Inflammatory macrophage (primary cell): Measurements from ENCODE around the gene GRIA4.
A peak's percentile ranks its signal among the peaks of the same experiment; 100 is the strongest.
"Not testable (repeated sequence)": the region's sequence is repeated elsewhere in the genome, so short reads cannot be mapped to it uniquely, and the experiment has no call there.

Experiments used
- DNase-seq, 2 donors: peaks; one replicate each; pipeline ENCODE4 v3.0.0-alpha.2; 2020 to 2022

Gene GRIA4

DNA sequence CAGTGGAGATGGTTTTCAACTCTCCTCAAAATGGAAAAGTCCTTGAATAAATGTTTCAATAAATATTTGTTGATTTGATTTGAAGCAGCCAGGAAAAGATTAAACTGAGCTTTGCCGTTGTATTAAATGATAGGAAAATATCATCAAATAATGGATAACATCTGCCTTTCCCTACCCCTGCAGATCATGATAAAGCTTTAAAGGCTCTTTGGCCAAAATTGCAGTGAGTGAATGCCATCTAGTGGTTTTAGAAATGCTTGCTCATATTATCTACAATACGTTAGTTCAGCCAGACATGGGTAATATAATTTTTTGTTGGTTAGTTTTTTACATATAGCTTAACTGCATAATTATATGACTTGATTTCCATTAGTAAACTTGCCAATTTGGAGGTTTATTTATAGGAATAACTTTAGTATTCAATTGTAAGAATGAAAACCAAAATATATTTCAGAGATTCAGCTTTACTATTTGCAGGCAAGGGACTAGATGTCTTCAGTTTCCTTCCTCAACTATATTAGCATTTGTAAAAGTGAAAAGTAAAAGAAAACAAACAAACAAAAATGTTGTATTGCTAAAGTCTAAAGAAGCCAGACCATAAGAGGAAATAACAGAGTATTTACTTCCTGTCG lies 253.0 kb downstream of the GRIA4 start:
- peak; percentile 72 to 73 for DNase-seq

DNA sequence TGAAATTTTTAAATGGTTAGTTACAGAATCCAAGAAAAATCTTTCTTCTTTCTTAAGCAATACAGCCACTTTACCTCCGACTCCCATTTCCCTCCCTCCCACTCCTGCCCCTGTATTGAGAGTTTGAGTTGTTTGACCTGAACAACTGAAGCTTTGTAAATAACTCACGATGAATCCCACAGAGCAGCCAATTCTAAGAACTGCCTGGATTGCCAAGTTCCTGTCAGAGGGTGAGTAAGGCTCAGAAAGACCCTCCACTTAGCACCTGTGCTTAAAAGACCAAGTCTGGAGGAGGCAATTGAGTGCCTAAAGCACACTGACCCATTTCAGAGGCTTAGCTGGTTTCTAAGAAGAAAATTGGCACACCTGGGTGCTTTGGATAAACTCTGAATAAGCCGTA lies 253.7 kb downstream of the GRIA4 start:
- DNase-seq = no peak

DNA sequence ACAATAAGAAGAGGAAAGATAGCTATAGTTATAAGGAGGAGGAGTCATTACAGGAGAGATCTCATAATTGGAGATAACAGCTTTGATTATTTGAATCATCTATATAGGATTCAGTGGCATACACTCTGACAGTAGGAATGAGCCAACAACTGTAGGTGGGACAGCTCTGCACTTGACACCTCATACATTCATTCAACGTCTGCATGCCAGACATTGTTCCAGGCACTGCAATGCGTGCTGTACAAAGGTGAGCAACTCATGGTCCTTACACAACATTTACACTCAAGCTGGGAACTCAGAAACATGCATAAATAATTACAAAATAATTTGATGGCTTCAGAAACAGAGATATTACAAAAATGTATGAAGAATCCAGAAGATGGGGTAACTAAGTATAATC lies 257.9 kb downstream of the GRIA4 start:
- no peak for DNase-seq

DNA sequence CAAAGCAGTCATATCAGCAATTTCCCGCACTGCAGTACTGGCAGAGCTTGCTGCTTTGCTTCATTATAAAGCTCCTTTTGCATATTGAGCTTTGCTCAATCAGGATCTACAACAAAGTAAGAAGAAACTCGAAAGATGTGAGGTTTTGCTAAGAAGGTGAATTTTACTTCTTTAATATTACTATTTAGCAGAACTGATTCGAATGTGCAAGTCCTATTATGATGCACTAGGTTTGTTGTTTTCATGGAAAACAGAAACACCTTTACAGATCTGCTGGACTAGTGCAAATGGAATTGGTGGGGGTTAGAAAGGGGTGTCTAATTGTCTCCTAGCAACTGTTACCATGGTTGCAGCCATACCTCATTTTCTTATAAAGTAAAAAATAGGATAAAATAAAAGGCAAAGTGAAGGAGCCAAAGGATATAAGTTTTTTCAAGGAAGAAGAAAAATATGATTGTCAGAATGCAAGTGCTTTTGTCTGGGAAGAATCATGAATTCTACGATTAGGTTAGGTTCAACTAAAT lies 259.0 kb downstream of the GRIA4 start:
- DNase-seq = no peak

DNA sequence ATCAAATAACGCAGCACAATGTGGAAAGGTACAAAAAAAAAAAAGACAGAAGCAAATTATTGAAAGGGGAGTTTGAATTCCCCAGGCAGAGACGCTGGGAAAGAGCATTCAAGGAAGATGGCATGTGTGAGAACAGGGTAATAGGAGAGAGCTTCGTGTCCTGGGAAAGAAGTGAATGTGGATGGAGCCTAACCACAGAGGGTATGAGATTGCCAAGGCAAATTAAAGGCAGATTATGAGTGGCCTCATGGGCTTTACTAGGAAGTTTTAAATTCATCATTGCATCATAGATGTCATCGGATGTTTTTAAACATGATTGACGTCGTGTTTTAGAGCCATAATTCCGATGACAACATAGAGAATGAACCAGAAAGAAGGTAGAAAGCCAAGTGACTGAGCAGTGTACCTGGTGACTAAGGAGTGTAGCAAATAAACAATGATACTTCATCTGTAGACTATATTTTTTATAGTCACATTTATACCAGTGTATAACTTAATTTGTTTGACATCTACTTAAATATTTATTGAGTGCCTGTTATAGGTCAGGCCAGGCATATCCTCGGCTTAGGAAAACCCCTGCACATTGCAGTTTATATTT lies 260.7 kb downstream of the GRIA4 start:
- no peak for DNase-seq

DNA sequence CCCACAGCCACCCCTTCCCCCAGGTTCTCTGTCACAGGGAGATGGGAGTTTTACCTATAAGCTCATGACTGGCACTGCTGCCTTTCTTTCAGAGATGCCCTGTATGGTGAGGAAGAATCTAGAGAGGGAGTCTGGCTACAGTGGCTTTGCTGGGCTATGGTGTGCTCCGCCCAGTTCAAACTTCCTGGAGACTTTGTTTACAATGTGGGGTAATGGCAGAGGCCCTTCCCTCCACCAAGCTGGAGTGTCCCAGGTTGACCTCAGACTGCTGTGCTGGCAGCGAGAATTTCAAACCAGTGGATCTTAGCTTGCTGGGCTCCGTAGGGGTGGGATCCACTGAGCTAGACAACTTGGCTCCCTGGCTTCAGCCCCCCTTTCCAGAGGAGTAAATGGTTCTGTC lies 268.6 kb downstream of the GRIA4 start:
- no peak for DNase-seq

DNA sequence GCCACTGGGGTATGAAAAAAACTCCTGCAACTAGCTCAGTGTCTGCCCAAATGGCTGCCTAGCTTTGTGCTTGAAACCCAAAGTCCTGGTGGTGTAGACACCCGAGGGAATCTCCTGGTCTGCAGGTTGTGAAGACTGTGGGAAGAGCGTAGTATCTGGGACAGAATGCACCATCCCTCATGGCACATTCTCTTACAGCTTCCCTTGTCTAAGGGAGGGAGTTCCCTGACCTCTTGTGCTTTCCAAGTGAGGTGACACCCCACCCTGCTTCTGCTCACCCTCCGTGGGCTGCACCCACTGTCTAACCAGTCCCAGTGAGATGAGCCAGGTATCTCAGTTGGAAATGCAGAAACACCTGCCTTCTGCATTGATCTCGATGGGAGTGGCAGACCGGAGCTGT lies 269.1 kb downstream of the GRIA4 start:
- not testable (repeated sequence) for DNase-seq

DNA sequence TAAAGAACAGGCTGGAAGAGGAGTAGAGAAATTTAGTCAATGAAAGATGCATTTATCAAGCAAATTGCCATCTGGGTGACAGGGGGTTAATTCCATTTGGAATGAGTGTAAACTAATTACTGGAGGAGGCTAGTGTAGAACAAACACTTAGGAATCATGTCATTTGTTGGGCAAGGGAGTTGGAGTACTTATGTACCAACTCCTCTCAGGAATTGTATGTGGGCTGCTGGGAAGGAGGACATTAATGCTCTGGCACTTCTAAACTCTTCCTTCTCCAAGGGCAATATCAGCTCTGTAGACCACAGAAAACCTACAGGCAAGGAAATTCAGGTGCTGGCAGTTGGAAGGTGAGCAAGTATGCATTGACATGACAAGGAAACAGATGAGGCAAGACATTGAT lies 271.2 kb downstream of the GRIA4 start:
- DNase-seq = no peak

DNA sequence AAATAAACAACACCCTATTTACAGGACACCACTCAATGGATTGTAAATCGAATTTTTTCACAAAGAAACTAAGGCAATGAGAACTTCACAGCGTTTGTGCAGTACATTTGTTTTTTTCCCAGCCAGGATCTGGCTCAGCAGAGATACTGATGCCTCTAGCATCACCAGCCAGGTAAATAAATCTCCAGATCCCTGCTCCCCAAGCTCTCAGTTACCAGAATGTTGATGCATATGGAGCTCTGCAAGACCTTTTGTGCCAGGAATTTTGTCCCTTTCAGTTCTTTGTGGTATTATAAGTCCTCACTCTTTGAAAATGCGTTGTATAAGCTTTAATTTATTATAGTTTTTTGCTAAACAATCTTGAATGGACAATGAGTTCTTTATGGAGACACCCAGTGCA lies 274.6 kb downstream of the GRIA4 start:
- no peak for DNase-seq

DNA sequence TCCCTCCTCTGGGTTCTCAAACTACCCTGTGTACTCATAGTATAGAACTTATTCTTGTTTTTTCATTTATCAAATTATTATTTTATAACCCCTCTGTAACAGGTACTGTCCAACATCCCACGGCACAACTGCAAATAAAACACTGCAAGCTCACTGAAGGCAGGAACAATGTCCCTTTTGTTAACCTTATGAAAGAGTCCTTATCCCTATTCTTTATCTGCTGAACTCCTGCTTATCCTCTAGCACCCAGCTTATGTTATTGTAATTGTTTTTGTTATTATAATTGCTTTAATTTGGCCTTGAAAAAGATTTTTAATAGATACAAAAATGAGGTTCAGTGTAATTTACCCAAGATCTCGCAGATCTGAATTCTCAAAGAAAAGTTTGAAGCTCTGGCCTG lies 281.8 kb downstream of the GRIA4 start:
- DNase-seq = no peak

DNA sequence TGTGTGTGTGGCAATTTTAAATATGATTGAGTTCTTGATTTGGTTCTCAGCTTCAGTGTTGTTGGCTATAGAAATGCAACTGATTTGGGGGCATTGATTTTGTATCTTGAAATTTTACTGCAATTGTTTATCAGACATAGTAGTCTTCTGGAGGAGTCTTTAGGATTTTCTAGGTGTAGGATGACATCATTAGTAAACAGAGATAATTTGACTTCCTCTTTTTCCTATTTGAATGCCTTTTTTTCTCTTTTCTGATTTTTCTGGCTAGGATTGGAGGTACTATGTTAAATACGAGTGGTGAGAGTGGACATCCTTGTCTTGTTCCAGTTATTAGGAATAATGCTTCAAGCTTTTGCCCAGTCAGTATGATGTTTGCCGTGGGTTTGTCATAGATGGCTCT lies 287.3 kb downstream of the GRIA4 start:
- no peak for DNase-seq

DNA sequence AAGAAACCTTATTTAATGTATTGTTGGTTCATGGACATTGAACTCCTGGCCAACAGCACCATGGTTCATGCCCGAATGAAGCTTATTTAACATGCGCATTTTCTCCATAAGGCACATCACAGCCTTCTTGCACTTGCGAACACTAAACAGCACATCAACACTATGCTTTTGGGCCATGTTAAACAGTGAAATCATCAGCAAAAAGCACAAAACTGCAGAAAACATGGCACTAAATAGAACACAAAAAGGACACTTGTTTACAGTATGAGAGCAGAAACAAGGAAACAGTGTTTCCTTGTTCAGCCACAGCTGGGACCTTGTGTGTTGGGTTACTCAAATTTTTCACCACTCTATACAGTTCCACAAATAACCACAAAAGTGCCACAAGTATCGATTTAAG lies 289.9 kb downstream of the GRIA4 start:
- no peak for DNase-seq

DNA sequence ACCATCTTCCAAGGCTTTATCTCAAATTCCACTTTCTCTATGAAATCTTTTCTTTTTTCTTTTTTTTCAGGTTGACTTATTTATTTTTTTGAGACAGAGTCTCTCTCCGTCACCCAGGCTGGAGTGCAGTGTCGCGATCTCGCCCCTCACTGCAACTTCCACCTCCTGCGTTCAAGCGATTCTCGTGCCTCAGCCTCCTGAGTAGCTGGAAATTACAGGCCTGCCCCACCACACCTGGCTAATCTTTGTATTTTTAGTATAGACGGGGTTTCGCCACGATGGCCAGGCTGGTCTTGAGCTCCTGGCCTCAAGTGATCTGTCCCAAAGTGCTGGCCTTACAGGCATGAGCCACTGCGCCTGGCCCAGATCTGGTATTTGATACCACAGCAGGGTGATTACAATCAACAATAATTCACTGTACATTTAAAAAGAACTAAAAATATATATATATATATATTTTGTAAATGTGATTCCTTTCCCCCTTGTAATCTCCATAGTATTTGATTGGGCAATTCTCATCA lies 290.7 kb downstream of the GRIA4 start:
- DNase-seq = no peak

DNA sequence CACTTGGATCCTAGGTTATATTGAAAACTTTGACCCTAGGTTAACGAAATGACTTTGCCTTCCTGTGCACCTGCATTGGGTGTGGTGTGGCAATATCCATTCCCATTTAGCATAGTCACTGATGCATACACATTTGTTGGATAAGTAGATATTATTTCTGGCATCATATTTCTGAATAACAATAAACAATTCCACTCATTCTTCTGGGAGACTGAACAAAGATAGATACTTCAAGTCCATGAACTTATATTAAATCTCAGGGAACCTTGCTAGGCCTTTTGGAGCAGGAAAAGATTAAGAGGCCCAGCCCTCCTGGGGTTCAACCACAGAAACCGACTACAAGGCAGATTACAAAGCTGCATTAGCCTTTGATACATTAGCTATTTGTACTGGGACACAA lies 293.2 kb downstream of the GRIA4 start:
- no peak for DNase-seq

DNA sequence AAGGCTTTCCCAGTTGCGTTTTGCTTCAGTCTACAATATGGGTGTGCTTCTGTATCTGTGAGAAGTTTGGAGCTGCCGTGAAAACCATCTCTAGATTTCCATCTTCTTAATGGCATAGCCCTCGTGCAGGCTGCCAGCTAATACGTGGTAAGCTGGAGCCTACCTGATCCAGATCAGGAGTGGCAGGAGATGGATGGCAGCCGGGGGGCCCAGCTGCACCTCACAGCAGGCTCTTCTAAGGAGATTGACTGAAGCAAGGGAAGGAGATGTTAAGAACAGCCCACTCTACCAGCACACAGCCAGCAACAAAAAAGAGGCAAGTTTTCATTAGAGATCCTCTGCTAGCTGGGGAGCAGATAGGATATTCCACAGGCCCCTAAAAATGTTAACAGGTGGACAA lies 296.6 kb downstream of the GRIA4 start:
- no peak for DNase-seq

DNA sequence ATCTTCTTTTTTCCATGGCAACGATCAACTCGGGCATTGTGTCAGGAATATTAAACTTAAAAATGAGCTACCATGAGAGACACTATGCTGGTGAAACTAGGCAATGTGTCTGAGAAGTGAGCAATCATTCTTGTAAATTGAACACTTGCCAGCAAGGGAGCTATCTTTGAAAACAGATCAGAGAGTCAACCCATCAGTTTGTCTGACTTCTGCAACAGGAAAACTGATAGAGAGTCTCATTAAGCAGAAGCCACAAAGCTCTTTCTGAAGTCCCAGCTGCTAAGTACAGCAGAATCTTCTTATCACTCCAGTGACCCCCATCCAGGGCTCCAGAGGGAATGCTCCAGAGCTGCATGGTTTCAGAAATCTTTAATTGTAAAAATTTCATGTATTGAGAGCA lies 297.4 kb downstream of the GRIA4 start:
- DNase-seq = no peak

DNA sequence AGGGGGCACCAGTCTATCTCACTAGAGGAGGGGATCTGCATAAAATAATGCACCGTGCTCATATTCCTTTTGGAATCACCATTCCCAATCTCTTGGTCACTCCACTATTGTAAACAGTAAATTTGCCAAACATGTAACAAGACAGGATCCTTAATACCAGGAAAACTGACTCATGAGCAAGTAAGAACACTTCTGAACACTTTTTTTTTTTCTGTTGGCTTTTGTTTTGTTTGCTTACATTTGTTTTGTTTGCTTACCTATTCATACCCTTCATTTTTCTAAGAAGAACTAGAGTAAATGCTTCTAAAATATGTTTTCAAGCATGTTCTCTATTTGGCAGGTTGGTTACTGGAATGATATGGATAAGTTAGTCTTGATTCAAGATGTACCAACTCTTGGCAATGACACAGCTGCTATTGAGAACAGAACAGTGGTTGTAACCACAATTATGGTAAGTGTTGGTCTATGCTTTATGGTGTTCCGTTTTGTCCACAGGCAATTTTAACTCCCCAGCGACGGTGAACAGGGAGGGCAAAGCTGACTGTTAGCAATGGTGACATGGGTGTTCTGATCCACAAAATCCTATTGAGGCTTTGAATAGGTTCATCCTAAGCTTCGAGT lies 300.3 kb downstream of the GRIA4 start:
- no peak for DNase-seq

DNA sequence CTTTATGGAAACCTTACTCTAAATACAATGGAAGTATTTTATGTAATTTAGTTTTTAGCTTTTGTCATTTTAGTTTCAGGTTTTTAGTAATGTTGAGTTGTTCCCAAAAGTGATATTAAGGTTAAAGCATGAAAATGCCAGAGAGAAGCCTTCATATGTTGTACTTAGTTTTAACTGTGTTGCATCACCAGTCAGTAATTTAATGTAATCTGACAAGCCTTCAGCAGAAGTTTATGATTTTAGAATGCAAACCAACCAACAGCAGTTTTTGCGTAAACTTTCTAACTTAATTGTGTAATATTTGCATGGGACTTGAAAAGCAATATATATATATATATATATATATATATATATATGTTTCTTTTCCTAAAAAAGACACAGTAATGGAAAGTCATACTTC lies 301.6 kb downstream of the GRIA4 start:
- DNase-seq = no peak

DNA sequence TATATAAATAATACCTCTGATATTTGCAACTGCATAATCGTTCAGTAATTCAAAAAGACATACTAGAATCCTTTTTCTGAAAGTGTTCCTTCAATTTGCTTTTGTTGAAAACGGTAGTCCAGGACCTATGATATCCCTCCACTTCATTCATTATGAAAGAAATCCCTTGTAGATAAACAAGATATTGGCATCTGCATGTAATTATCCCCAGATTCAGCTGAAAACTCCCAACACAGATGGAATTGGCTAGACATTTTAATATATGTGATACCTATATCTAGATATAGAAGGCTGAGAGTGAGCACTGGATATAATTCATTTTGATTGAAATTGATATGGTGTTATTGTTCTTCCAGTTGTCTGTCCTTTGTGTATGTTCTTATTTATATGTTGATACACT lies 302.8 kb downstream of the GRIA4 start:
- DNase-seq = no peak

DNA sequence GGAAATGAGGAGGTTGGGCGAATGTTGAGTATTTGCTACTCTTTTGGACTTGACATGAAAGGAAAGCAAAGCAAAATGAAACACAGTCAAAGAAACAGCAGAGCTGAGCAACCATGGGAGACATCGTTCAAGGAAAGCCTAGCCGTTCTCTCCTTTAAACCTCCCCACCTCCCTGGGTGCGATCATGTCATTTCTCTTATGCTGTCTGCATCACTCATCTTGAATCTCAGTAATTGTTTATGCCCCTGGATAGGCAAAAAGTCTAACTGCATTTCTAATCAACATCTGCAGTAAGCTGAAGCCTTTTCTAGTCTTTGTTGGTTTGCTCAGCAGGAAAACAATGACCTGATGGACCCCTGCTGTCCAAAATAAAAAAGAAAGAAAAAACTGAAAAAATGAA lies 305.1 kb downstream of the GRIA4 start:
- no peak for DNase-seq

DNA sequence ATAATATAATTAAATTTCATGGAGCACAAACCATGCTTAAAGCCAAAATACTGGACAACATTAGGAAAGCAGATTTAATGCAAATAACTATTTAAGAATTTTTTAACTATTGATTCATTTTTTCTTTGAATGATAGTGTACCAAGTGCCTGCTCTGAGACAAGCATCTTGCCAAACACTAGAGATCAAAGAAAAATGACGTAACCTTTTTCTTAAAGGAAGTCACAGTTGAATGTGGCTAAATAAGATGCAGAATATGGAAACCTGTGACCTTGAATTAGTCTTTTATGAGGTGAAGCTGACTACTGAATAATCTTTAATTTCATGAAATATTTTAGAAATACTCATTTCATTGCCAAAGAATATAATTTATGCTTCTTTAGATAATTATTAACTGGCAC lies 308.2 kb downstream of the GRIA4 start:
- no peak for DNase-seq

DNA sequence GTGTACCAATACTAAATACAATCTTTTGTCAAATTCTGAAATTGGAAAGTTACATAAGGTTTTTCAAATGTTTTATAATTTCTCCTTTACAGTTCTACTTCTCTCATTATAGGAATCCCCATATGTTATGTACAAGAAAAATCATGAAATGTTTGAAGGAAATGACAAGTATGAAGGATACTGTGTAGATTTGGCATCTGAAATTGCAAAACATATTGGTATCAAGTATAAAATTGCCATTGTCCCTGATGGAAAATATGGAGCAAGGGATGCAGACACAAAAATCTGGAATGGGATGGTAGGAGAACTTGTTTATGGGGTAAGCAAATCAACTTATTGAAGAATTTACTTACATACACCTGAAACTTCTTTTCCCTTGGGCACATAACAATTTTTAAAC lies 308.7 kb downstream of the GRIA4 start:
- no peak for DNase-seq

DNA sequence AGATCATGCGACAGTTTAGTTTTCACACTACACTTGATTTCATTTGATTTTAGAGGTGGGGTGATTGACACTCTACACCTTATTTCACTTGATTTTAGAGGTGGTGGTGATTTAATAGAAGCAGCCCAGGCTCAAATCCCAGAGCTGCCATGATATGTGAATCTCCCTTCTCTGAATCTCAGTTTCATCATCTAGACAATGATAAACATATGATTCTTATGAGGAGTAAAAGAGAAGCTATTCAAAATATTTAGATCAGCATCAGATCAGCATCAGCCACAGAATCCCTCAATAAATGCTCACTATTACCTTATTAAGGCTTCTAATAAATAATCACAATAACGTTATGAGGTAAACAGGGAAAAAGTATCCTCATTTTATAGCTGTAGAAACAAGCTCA lies 313.4 kb downstream of the GRIA4 start:
- no peak for DNase-seq

DNA sequence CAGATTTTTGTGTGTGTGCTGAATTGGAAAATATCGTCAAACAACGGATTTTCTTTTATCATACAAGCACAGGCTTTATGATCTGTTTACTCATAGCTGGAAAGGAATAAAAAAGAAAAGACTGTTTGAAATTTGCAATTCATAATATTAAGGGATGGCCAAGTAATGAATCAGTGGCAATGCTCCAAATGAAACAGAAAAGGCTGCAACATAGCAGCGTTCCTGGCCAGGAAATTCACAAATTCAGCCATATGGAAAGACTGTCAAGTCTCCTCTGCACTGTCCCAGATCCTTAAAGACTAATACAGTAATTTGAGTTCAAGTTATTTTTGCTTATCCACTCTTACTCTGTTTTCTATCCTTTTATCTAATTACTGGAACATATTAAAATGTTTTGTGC lies 313.9 kb downstream of the GRIA4 start:
- DNase-seq = no peak
